HFF-Myc (cell line): Measurements from ENCODE around the gene FOXJ3.

ENCODE experiments used
- DNase-seq: peaks from one replicate; pipeline ENCODE4 v3.0.0-alpha.2; 2011; ENCODE audit warnings: low read depth; ENCODE audit errors: extremely low read depth
- H3K4me3 ChIP-seq: replicated peaks from 2 replicates; pipeline ENCODE4 v1.5.1; 2011; ENCODE audit warnings: low read depth, mild to moderate bottlenecking, control low read depth, low read length
- CTCF ChIP-seq: IDR thresholded peaks from 2 replicates; pipeline ENCODE4 v1.5.1; 2012; ENCODE audit warnings: mild to moderate bottlenecking, low read depth, low read length, control low read depth; ENCODE audit errors: missing control alignments

Gene FOXJ3

GRCh38 chr1:42259059-42259738 lies 75.8 kb downstream of the FOXJ3 start:
- no peak for TF ChIP-seq CTCF
- no peak overlapping the region for H3K4me3 ChIP-seq
- no peak for DNase-seq

- no peak for TF ChIP-seq CTCF
- no peak overlapping the region for H3K4me3 ChIP-seq
- no peak for DNase-seq
These were observed 76.8 kb downstream of the FOXJ3 start for GRCh38 chr1:42258218-42258617.

GRCh38 chr1:42251042-42251441 lies 84.0 kb downstream of the FOXJ3 start:
- H3K4me3 ChIP-seq: no peak overlapping the region
- TF ChIP-seq CTCF: no peak
- no peak for DNase-seq

- H3K4me3 ChIP-seq: no peak overlapping the region
- no peak for TF ChIP-seq CTCF
These were observed 84.9 kb downstream of the FOXJ3 start for GRCh38 chr1:42250164-42250563.

DNA sequence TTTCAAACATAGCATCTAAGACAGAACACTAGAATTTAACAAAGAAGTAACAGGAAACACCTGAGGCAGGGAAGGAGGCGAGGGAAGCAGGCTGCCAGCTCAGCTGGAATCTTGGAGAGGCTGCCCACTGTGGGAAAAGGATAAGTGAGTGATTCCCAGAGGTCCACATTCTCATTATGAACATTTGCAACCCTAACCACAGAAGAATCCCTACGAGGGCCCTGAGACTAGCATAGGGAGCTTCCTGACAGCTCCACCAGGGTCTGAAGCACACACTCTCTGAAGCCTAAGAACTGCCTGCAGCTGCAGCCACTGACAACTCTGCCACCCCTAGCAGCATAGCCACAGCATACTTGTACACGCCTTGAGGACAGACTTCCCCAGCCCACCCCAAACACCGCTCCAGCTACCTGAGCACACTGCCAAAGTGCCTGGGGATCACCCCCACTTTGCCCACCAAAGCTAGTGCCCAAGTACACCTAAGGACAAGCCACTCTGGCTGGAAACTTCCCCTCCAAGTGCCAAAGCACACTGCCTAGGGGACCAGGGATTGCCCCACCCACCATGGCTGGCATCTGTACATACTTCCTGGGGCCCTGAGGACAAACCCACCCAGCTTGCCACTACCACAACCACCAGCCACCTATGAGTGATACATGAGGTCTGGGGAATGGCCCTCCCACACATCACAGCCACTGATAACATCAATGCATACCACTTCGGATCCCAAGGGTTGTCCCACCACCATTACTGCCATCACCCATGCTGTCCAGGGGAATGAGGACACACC lies 93.9 kb downstream of the FOXJ3 start:
- H3K4me3 ChIP-seq: no peak overlapping the region
- no peak for DNase-seq
- TF ChIP-seq CTCF: no peak

More at GRCh38 chr1:42250164-42250563, 84.9 kb downstream of the FOXJ3 start:
- DNase-seq: no peak

GRCh38 chr1:42239555-42239954 lies 95.5 kb downstream of the FOXJ3 start:
- TF ChIP-seq CTCF: no peak
- H3K4me3 ChIP-seq: no peak overlapping the region
- DNase-seq: no peak
